IMR-90 (cell line): ENCODE data around the gene PRKD2. TPM values are rescaled to one million over a fixed set of nuclear protein-coding genes. Genes with fewer than 3 reads are reported as not detected.
A peak's percentile ranks its signal among the peaks of the same experiment; 100 is the strongest.

Experiments
- ATAC-seq: fragments of 200-7000 bp; cut with Tn5 transposase; 2 replicates; pipeline ENCODE4 v1.9.1; 2020; ENCODE audit warnings: low read depth, mild to moderate bottlenecking, moderate library complexity
- BruUV-seq: library from RNA; stranded (reverse); fragments of 400-500 nt; replicated peaks from 2 replicates; lab custom pipeline; 2021; lab: Mats Ljungman, UMichigan
- CTCF ChIA-PET: fragments of 300-600 bp; formaldehyde crosslinking; extraction: SDS; loops from one replicate; lab custom pipeline; 2021; ENCODE audit warnings: antibody characterized with exemption; lab: Yijun Ruan, JAX
- POLR2A ChIA-PET: fragments of 300-600 bp; sonication (Branson Sonifier 250); formaldehyde crosslinking; loops from one replicate; lab custom pipeline; 2022; ENCODE audit warnings: antibody characterized with exemption; ENCODE audit not compliant: unreplicated experiment; lab: Charles Lee
- DNase-seq: peaks from one replicate; pipeline ENCODE4 v3.0.0; 2013
- H2AFZ ChIP-seq: replicated peaks from 2 replicates; pipeline ENCODE3; 2013; ENCODE audit warnings: low read length, mild to moderate bottlenecking; ENCODE audit not compliant: poor library complexity
- H2AK5ac ChIP-seq: 2 replicates; pipeline ENCODE4 v1.6.1; 2013; ENCODE audit warnings: low read depth, low read length, inconsistent platforms
- H2AK9ac ChIP-seq: replicated peaks from 2 replicates; pipeline ENCODE3; 2013; ENCODE audit warnings: mild to moderate bottlenecking, low read depth, low read length, moderate library complexity; ENCODE audit not compliant: poor library complexity
- H2BK120ac ChIP-seq: 2 replicates; pipeline ENCODE4 v1.6.1; 2013; ENCODE audit warnings: low read depth, low read length, inconsistent platforms
- H2BK15ac ChIP-seq: 3 replicates; pipeline ENCODE4 v1.6.1; 2013; ENCODE audit warnings: low read depth, low read length, inconsistent platforms
- H2BK20ac ChIP-seq: 2 replicates; pipeline ENCODE4 v1.6.1; 2013; ENCODE audit warnings: low read depth, mild to moderate bottlenecking, inconsistent platforms, low read length, moderate library complexity
- H2BK5ac ChIP-seq: 2 replicates; pipeline ENCODE4 v1.6.1; 2013; ENCODE audit warnings: mild to moderate bottlenecking, low read depth, low read length, inconsistent platforms; ENCODE audit not compliant: poor library complexity, severe bottlenecking
- H3K14ac ChIP-seq: replicated peaks from 2 replicates; pipeline ENCODE4 v1.6.1; 2013; ENCODE audit warnings: low read depth, low read length, inconsistent platforms
- H3K18ac ChIP-seq: 2 replicates; pipeline ENCODE4 v1.6.1; 2013; ENCODE audit warnings: low read depth, low read length, control low read depth
- H3K23ac ChIP-seq: 2 replicates; pipeline ENCODE4 v1.6.1; 2013; ENCODE audit warnings: low read depth, low read length, inconsistent platforms
- H3K27ac ChIP-seq: 2 replicates; pipeline ENCODE4 v1.5.1; 2013; ENCODE audit warnings: mild to moderate bottlenecking, control low read depth, low read length; ENCODE audit not compliant: insufficient read depth
- H3K27me3 ChIP-seq: 2 replicates; pipeline ENCODE4 v1.6.1; 2013; ENCODE audit warnings: low read length; ENCODE audit not compliant: control insufficient read depth, insufficient read depth
- H3K36me3 ChIP-seq: 2 replicates; pipeline ENCODE4 v1.6.1; 2013; ENCODE audit warnings: low read length, mixed read lengths; ENCODE audit not compliant: control insufficient read depth, insufficient read depth
- H3K4ac ChIP-seq: 2 replicates; pipeline ENCODE4 v1.6.1; 2013; ENCODE audit warnings: low read depth, low read length, inconsistent platforms
- H3K4me1 ChIP-seq: 2 replicates; pipeline ENCODE4 v1.6.1; 2013; ENCODE audit warnings: low read length, mixed read lengths; ENCODE audit not compliant: control insufficient read depth, insufficient read depth
- H3K4me2 ChIP-seq: 2 replicates; pipeline ENCODE4 v1.6.1; 2013; ENCODE audit warnings: low read depth, mild to moderate bottlenecking, control low read depth, low read length, moderate library complexity
- H3K4me3 ChIP-seq: 2 replicates; pipeline ENCODE4 v1.5.1; 2013; ENCODE audit warnings: low read depth, mild to moderate bottlenecking, control low read depth, low read length, moderate library complexity; ENCODE audit not compliant: insufficient read depth
- H3K56ac ChIP-seq: 2 replicates; pipeline ENCODE4 v1.6.1; 2013; ENCODE audit warnings: low read length, inconsistent platforms; ENCODE audit not compliant: insufficient read depth; ENCODE audit errors: extremely low read depth
- H3K79me1 ChIP-seq, 2 experiments: 2 replicates each; pipeline ENCODE4 v1.6.1; 2013; ENCODE audit warnings: low read length in 2 of 2, inconsistent platforms in 1 of 2, low read depth in 1 of 2
- H3K9ac ChIP-seq: 2 replicates; pipeline ENCODE4 v1.6.1; 2013; ENCODE audit warnings: low read depth, low read length, control low read depth
- H3K9me1 ChIP-seq: 2 replicates; pipeline ENCODE4 v1.6.1; 2013; ENCODE audit warnings: low read length, inconsistent platforms; ENCODE audit not compliant: insufficient read depth
- H3K9me3 ChIP-seq: 2 replicates; pipeline ENCODE4 v1.6.1; 2013; ENCODE audit warnings: low read length; ENCODE audit not compliant: control insufficient read depth, insufficient read depth
- H4K20me1 ChIP-seq: 2 replicates; pipeline ENCODE4 v1.6.1; 2013; ENCODE audit warnings: low read length, inconsistent platforms; ENCODE audit not compliant: insufficient read depth
- H4K5ac ChIP-seq: 2 replicates; pipeline ENCODE4 v1.6.1; 2013; ENCODE audit warnings: mild to moderate bottlenecking, low read depth, low read length, control low read depth
- H4K8ac ChIP-seq, 2 experiments: 2 replicates each; pipeline ENCODE4 v1.6.1; 2013; ENCODE audit warnings: low read depth in 2 of 2, low read length in 2 of 2, control low read depth in 1 of 2, inconsistent platforms in 1 of 2
- H4K91ac ChIP-seq: 2 replicates; pipeline ENCODE4 v1.6.1; 2013; ENCODE audit warnings: low read depth, low read length, inconsistent platforms; ENCODE audit not compliant: insufficient read depth
- BHLHE40 ChIP-seq: fragments of 150-350 bp; IDR thresholded peaks from 2 replicates; pipeline ENCODE4 v1.6.1; 2016; ENCODE audit warnings: mild to moderate bottlenecking, low read depth, low read length
- CEBPB ChIP-seq: IDR thresholded peaks from 2 replicates; pipeline ENCODE4 v1.6.1; 2012; ENCODE audit warnings: low read depth, low read length, improper control_type of control experiment
- CHD1 ChIP-seq: IDR thresholded peaks from 2 replicates; pipeline ENCODE4 v1.6.1; 2012; ENCODE audit warnings: low read depth, low read length, improper control_type of control experiment
- FOS ChIP-seq: fragments of 150-350 bp; IDR thresholded peaks from 2 replicates; pipeline ENCODE4 v1.6.1; 2016; ENCODE audit warnings: low read depth, low read length
- MAFK ChIP-seq: IDR thresholded peaks from 2 replicates; pipeline ENCODE4 v1.6.1; 2012; ENCODE audit warnings: low read depth, low read length, improper control_type of control experiment
- MAZ ChIP-seq: IDR thresholded peaks from 2 replicates; pipeline ENCODE4 v1.6.1; 2012; ENCODE audit warnings: low read depth, mild to moderate bottlenecking, low read length, improper control_type of control experiment, moderate library complexity, borderline replicate concordance
- MXI1 ChIP-seq: IDR thresholded peaks from 2 replicates; pipeline ENCODE4 v1.6.1; 2012; ENCODE audit warnings: low read depth, mild to moderate bottlenecking, low read length, moderate library complexity, borderline replicate concordance
- NFE2L2 ChIP-seq: fragments of 150-350 bp; IDR thresholded peaks from 2 replicates; pipeline ENCODE4 v1.6.1; 2016; ENCODE audit warnings: low read depth, mild to moderate bottlenecking, low read length
- POLR2A ChIP-seq: IDR thresholded peaks from 2 replicates; pipeline ENCODE4 v1.6.1; 2012; ENCODE audit warnings: mild to moderate bottlenecking, low read depth, low read length
- RAD21 ChIP-seq: IDR thresholded peaks from 2 replicates; pipeline ENCODE4 v1.6.1; 2012; ENCODE audit warnings: low read length, improper control_type of control experiment
- RCOR1 ChIP-seq: IDR thresholded peaks from 2 replicates; pipeline ENCODE4 v1.6.1; 2012; ENCODE audit warnings: mild to moderate bottlenecking, low read length, improper control_type of control experiment; ENCODE audit not compliant: insufficient replicate concordance
- RFX5 ChIP-seq: IDR thresholded peaks from 2 replicates; pipeline ENCODE4 v1.8.0; 2012; ENCODE audit warnings: low read depth, mild to moderate bottlenecking, low read length, moderate library complexity
- SMC3 ChIP-seq: fragments of 150-350 bp; IDR thresholded peaks from 2 replicates; pipeline ENCODE4 v1.6.1; 2016; ENCODE audit warnings: low read depth, mild to moderate bottlenecking, antibody characterized with exemption, low read length, moderate library complexity
- USF2 ChIP-seq: fragments of 150-350 bp; IDR thresholded peaks from 2 replicates; pipeline ENCODE4 v1.6.1; 2017; ENCODE audit warnings: mild to moderate bottlenecking, antibody characterized with exemption, low read length, low read depth
- WGBS, 2 experiments: methylation state at CpG; one replicate each; pipeline versions ENCODE4 v1.1.5 to v1.1.7; 2013; ENCODE audit warnings: missing lambda C conversion rate in 2 of 2; ENCODE audit not compliant: insufficient read length in 1 of 2; ENCODE audit errors: extremely low coverage in 2 of 2; 5-methylcytosine and 5-hydroxymethylcytosine counted together
- dilution Hi-C: fragments of 300-500 bp; cut with HindIII; formaldehyde crosslinking; loops from one replicate; pipeline ENCODE4 v1.14.3; 2018; ENCODE audit warnings: low sequenced_read_pairs; ENCODE audit not compliant: unreplicated experiment
- in situ Hi-C: fragments of 300-500 bp; cut with MboI; formaldehyde crosslinking; loops from 3 replicates; pipeline ENCODE4 v1.14.3; 2019; ENCODE audit warnings: low sequenced_read_pairs, inconsistent platforms, mixed read lengths
- intact Hi-C: fragments of 100-400 bp; cut with micrococcal nuclease; formaldehyde crosslinking; loops from 2 replicates; pipeline ENCODE4 v1.10.0; 2022
- polyA plus RNA-seq, 3 experiments: library from polyadenylated mRNA; depleted of rRNA; stranded (reverse); fragments of >200 nt; gene quantifications; 2 replicates each; pipeline ENCODE4 v1.2.3, GENCODE V29; 2012; ENCODE audit warnings: low replicate concordance in 1 of 3
- total RNA-seq: library from RNA; depleted of rRNA; stranded (reverse); fragments of >200 nt; gene quantifications from 2 replicates; pipeline ENCODE4 v1.2.3, GENCODE V29; 2012
- TF ChIP-seq, protein P1 (sequence below): conservative IDR thresholded peaks from 2 replicates; pipeline ENCODE4 v1.5.1; 2012; ENCODE audit warnings: mild to moderate bottlenecking, low read depth, low read length, improper control_type of control experiment
- TF ChIP-seq, protein P2 (sequence below): fragments of 150-350 bp; IDR thresholded peaks from 2 replicates; pipeline ENCODE4 v1.6.1; 2016; ENCODE audit warnings: low read depth, mild to moderate bottlenecking, low read length, moderate library complexity, borderline replicate concordance

The PRKD2 gene
- total and polyA plus RNA-seq, 2 of the 4 experiments (the other 2 are of a cell fraction): 9.9 to 19.6 TPM

GRCh38 chr19:46678110-46678732 is 38.7 kb downstream of the PRKD2 start:
- Histone ChIP-seq H2BK120ac (no peak overlapping the region), H3K14ac (no peak overlapping the region), H3K9me3 (no peaks in the 10 kb centered on the region), H4K5ac (no peak overlapping the region), H3K27me3 (no peaks in the 10 kb centered on the region), H2BK20ac (no peak overlapping the region), H2BK5ac (no peak overlapping the region), H3K23ac (no peak overlapping the region), H3K36me3 (peaks cover 65% of the 10 kb centered on the region), H3K79me1 (peaks cover 0 to 15% of the 10 kb centered on the region in 2 experiments; a peak in 2 of 4 replicates), H2BK15ac (no peak overlapping the region), H2AK5ac (no peak overlapping the region), H2AK9ac (no peak overlapping the region), H4K20me1 (no peaks in the 10 kb centered on the region; the same call in none of the 2 replicates), H4K8ac (no peak overlapping the region), H3K56ac (no peak overlapping the region), H3K4me3 (no peak overlapping the region), H3K18ac (no peak overlapping the region), H3K9me1 (peaks cover 12% of the 10 kb centered on the region), H3K4ac (no peak overlapping the region), H3K27ac (no peak overlapping the region), H2AFZ (peak overlapping the region; percentile 32), H3K9ac (no peak overlapping the region), H4K91ac (no peak overlapping the region), H3K4me1 (no peaks in the 10 kb centered on the region), H3K4me2 (no peak overlapping the region)
- WGBS, 2 experiments: 91% methylated on average over 14 of the region's 26 CpGs; no CpG with 5 or more reads in 1 of the 2 experiments
- DNase-seq (no peak), ATAC-seq (peak; percentile 62; the same call in 1 of the 2 replicates)
- TF ChIP-seq MAZ: no peak
- no peak for TF ChIP-seq POLR2A
- no peak for TF ChIP-seq RCOR1
- TF ChIP-seq, protein P1, sequence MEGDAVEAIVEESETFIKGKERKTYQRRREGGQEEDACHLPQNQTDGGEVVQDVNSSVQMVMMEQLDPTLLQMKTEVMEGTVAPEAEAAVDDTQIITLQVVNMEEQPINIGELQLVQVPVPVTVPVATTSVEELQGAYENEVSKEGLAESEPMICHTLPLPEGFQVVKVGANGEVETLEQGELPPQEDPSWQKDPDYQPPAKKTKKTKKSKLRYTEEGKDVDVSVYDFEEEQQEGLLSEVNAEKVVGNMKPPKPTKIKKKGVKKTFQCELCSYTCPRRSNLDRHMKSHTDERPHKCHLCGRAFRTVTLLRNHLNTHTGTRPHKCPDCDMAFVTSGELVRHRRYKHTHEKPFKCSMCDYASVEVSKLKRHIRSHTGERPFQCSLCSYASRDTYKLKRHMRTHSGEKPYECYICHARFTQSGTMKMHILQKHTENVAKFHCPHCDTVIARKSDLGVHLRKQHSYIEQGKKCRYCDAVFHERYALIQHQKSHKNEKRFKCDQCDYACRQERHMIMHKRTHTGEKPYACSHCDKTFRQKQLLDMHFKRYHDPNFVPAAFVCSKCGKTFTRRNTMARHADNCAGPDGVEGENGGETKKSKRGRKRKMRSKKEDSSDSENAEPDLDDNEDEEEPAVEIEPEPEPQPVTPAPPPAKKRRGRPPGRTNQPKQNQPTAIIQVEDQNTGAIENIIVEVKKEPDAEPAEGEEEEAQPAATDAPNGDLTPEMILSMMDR: no peak
- TF ChIP-seq BHLHE40: no peak
- TF ChIP-seq USF2: no peak
- TF ChIP-seq CEBPB: no peak
- TF ChIP-seq FOS: no peak
- TF ChIP-seq MXI1: no peak
- no peak for TF ChIP-seq RFX5
- TF ChIP-seq MAFK: no peak
- TF ChIP-seq RAD21: no peak
- no peak for TF ChIP-seq CHD1
- no peak for TF ChIP-seq NFE2L2
- TF ChIP-seq, protein P2, sequence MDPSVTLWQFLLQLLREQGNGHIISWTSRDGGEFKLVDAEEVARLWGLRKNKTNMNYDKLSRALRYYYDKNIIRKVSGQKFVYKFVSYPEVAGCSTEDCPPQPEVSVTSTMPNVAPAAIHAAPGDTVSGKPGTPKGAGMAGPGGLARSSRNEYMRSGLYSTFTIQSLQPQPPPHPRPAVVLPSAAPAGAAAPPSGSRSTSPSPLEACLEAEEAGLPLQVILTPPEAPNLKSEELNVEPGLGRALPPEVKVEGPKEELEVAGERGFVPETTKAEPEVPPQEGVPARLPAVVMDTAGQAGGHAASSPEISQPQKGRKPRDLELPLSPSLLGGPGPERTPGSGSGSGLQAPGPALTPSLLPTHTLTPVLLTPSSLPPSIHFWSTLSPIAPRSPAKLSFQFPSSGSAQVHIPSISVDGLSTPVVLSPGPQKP: no peak
- TF ChIP-seq SMC3: no peak
- BruUV-seq: no TSS peak
- dilution Hi-C loops (no loop called here), in situ Hi-C loops (no loop called here), intact Hi-C loops (no loop called here)
- POLR2A ChIA-PET: no interaction called here
- CTCF ChIA-PET: no interaction called here
